IMR-90 (cell line): ENCODE results near the gene RAB30. TPM values are rescaled to one million over a fixed set of nuclear protein-coding genes. Genes with fewer than 3 reads are reported as not detected.

Experiments
- ATAC-seq: fragments of 200-7000 bp; cut with Tn5 transposase; 2 replicates; pipeline ENCODE4 v1.9.1; 2020; ENCODE audit warnings: low read depth, mild to moderate bottlenecking, moderate library complexity
- BruUV-seq: library from RNA; stranded (reverse); fragments of 400-500 nt; replicated peaks from 2 replicates; lab custom pipeline; 2021; lab: Mats Ljungman, UMichigan
- CTCF ChIA-PET: fragments of 300-600 bp; formaldehyde crosslinking; extraction: SDS; loops from one replicate; lab custom pipeline; 2021; ENCODE audit warnings: antibody characterized with exemption; lab: Yijun Ruan, JAX
- POLR2A ChIA-PET: fragments of 300-600 bp; sonication (Branson Sonifier 250); formaldehyde crosslinking; loops from one replicate; lab custom pipeline; 2022; ENCODE audit warnings: antibody characterized with exemption; ENCODE audit not compliant: unreplicated experiment; lab: Charles Lee
- DNase-seq: peaks from one replicate; pipeline ENCODE4 v3.0.0; 2013
- H2AFZ ChIP-seq: replicated peaks from 2 replicates; pipeline ENCODE3; 2013; ENCODE audit warnings: low read length, mild to moderate bottlenecking; ENCODE audit not compliant: poor library complexity
- H2AK5ac ChIP-seq: 2 replicates; pipeline ENCODE4 v1.6.1; 2013; ENCODE audit warnings: low read depth, low read length, inconsistent platforms
- H2AK9ac ChIP-seq: replicated peaks from 2 replicates; pipeline ENCODE3; 2013; ENCODE audit warnings: mild to moderate bottlenecking, low read depth, low read length, moderate library complexity; ENCODE audit not compliant: poor library complexity
- H2BK120ac ChIP-seq: 2 replicates; pipeline ENCODE4 v1.6.1; 2013; ENCODE audit warnings: low read depth, low read length, inconsistent platforms
- H2BK15ac ChIP-seq: 3 replicates; pipeline ENCODE4 v1.6.1; 2013; ENCODE audit warnings: low read depth, low read length, inconsistent platforms
- H2BK20ac ChIP-seq: 2 replicates; pipeline ENCODE4 v1.6.1; 2013; ENCODE audit warnings: low read depth, mild to moderate bottlenecking, inconsistent platforms, low read length, moderate library complexity
- H2BK5ac ChIP-seq: 2 replicates; pipeline ENCODE4 v1.6.1; 2013; ENCODE audit warnings: mild to moderate bottlenecking, low read depth, low read length, inconsistent platforms; ENCODE audit not compliant: poor library complexity, severe bottlenecking
- H3K14ac ChIP-seq: replicated peaks from 2 replicates; pipeline ENCODE4 v1.6.1; 2013; ENCODE audit warnings: low read depth, low read length, inconsistent platforms
- H3K18ac ChIP-seq: 2 replicates; pipeline ENCODE4 v1.6.1; 2013; ENCODE audit warnings: low read depth, low read length, control low read depth
- H3K23ac ChIP-seq: 2 replicates; pipeline ENCODE4 v1.6.1; 2013; ENCODE audit warnings: low read depth, low read length, inconsistent platforms
- H3K27ac ChIP-seq: 2 replicates; pipeline ENCODE4 v1.5.1; 2013; ENCODE audit warnings: mild to moderate bottlenecking, control low read depth, low read length; ENCODE audit not compliant: insufficient read depth
- H3K27me3 ChIP-seq: 2 replicates; pipeline ENCODE4 v1.6.1; 2013; ENCODE audit warnings: low read length; ENCODE audit not compliant: control insufficient read depth, insufficient read depth
- H3K36me3 ChIP-seq: 2 replicates; pipeline ENCODE4 v1.6.1; 2013; ENCODE audit warnings: low read length, mixed read lengths; ENCODE audit not compliant: control insufficient read depth, insufficient read depth
- H3K4ac ChIP-seq: 2 replicates; pipeline ENCODE4 v1.6.1; 2013; ENCODE audit warnings: low read depth, low read length, inconsistent platforms
- H3K4me1 ChIP-seq: 2 replicates; pipeline ENCODE4 v1.6.1; 2013; ENCODE audit warnings: low read length, mixed read lengths; ENCODE audit not compliant: control insufficient read depth, insufficient read depth
- H3K4me2 ChIP-seq: 2 replicates; pipeline ENCODE4 v1.6.1; 2013; ENCODE audit warnings: low read depth, mild to moderate bottlenecking, control low read depth, low read length, moderate library complexity
- H3K4me3 ChIP-seq: 2 replicates; pipeline ENCODE4 v1.5.1; 2013; ENCODE audit warnings: low read depth, mild to moderate bottlenecking, control low read depth, low read length, moderate library complexity; ENCODE audit not compliant: insufficient read depth
- H3K56ac ChIP-seq: 2 replicates; pipeline ENCODE4 v1.6.1; 2013; ENCODE audit warnings: low read length, inconsistent platforms; ENCODE audit not compliant: insufficient read depth; ENCODE audit errors: extremely low read depth
- H3K79me1 ChIP-seq, 2 experiments: 2 replicates each; pipeline ENCODE4 v1.6.1; 2013; ENCODE audit warnings: low read length in 2 of 2, inconsistent platforms in 1 of 2, low read depth in 1 of 2
- H3K9ac ChIP-seq: 2 replicates; pipeline ENCODE4 v1.6.1; 2013; ENCODE audit warnings: low read depth, low read length, control low read depth
- H3K9me1 ChIP-seq: 2 replicates; pipeline ENCODE4 v1.6.1; 2013; ENCODE audit warnings: low read length, inconsistent platforms; ENCODE audit not compliant: insufficient read depth
- H3K9me3 ChIP-seq: 2 replicates; pipeline ENCODE4 v1.6.1; 2013; ENCODE audit warnings: low read length; ENCODE audit not compliant: control insufficient read depth, insufficient read depth
- H4K20me1 ChIP-seq: 2 replicates; pipeline ENCODE4 v1.6.1; 2013; ENCODE audit warnings: low read length, inconsistent platforms; ENCODE audit not compliant: insufficient read depth
- H4K5ac ChIP-seq: 2 replicates; pipeline ENCODE4 v1.6.1; 2013; ENCODE audit warnings: mild to moderate bottlenecking, low read depth, low read length, control low read depth
- H4K8ac ChIP-seq, 2 experiments: 2 replicates each; pipeline ENCODE4 v1.6.1; 2013; ENCODE audit warnings: low read depth in 2 of 2, low read length in 2 of 2, control low read depth in 1 of 2, inconsistent platforms in 1 of 2
- H4K91ac ChIP-seq: 2 replicates; pipeline ENCODE4 v1.6.1; 2013; ENCODE audit warnings: low read depth, low read length, inconsistent platforms; ENCODE audit not compliant: insufficient read depth
- BHLHE40 ChIP-seq: fragments of 150-350 bp; IDR thresholded peaks from 2 replicates; pipeline ENCODE4 v1.6.1; 2016; ENCODE audit warnings: mild to moderate bottlenecking, low read depth, low read length
- CTCF ChIP-seq: conservative IDR thresholded peaks from 2 replicates; pipeline ENCODE4 v1.5.1; 2012; ENCODE audit warnings: mild to moderate bottlenecking, low read depth, low read length, improper control_type of control experiment
- MXI1 ChIP-seq: IDR thresholded peaks from 2 replicates; pipeline ENCODE4 v1.6.1; 2012; ENCODE audit warnings: low read depth, mild to moderate bottlenecking, low read length, moderate library complexity, borderline replicate concordance
- RAD21 ChIP-seq: IDR thresholded peaks from 2 replicates; pipeline ENCODE4 v1.6.1; 2012; ENCODE audit warnings: low read length, improper control_type of control experiment
- RFX5 ChIP-seq: IDR thresholded peaks from 2 replicates; pipeline ENCODE4 v1.8.0; 2012; ENCODE audit warnings: low read depth, mild to moderate bottlenecking, low read length, moderate library complexity
- WGBS, 2 experiments: methylation state at CpG; one replicate each; pipeline versions ENCODE4 v1.1.5 to v1.1.7; 2013; ENCODE audit warnings: missing lambda C conversion rate in 2 of 2; ENCODE audit not compliant: insufficient read length in 1 of 2; ENCODE audit errors: extremely low coverage in 2 of 2; 5-methylcytosine and 5-hydroxymethylcytosine counted together
- dilution Hi-C: fragments of 300-500 bp; cut with HindIII; formaldehyde crosslinking; loops from one replicate; pipeline ENCODE4 v1.14.3; 2018; ENCODE audit warnings: low sequenced_read_pairs; ENCODE audit not compliant: unreplicated experiment
- in situ Hi-C: fragments of 300-500 bp; cut with MboI; formaldehyde crosslinking; loops from 3 replicates; pipeline ENCODE4 v1.14.3; 2019; ENCODE audit warnings: low sequenced_read_pairs, inconsistent platforms, mixed read lengths
- intact Hi-C: fragments of 100-400 bp; cut with micrococcal nuclease; formaldehyde crosslinking; loops from 2 replicates; pipeline ENCODE4 v1.10.0; 2022
- polyA plus RNA-seq, 3 experiments: library from polyadenylated mRNA; depleted of rRNA; stranded (reverse); fragments of >200 nt; gene quantifications; 2 replicates each; pipeline ENCODE4 v1.2.3, GENCODE V29; 2012; ENCODE audit warnings: low replicate concordance in 1 of 3
- total RNA-seq: library from RNA; depleted of rRNA; stranded (reverse); fragments of >200 nt; gene quantifications from 2 replicates; pipeline ENCODE4 v1.2.3, GENCODE V29; 2012
- TF ChIP-seq, protein P1 (sequence below): fragments of 150-350 bp; IDR thresholded peaks from 2 replicates; pipeline ENCODE4 v1.6.1; 2016; ENCODE audit warnings: low read depth, mild to moderate bottlenecking, low read length, moderate library complexity, borderline replicate concordance

RAB30 gene
- total and polyA plus RNA-seq, 2 of the 4 experiments (the other 2 are of a cell fraction), result 7.2 to 25.6 TPM

DNA sequence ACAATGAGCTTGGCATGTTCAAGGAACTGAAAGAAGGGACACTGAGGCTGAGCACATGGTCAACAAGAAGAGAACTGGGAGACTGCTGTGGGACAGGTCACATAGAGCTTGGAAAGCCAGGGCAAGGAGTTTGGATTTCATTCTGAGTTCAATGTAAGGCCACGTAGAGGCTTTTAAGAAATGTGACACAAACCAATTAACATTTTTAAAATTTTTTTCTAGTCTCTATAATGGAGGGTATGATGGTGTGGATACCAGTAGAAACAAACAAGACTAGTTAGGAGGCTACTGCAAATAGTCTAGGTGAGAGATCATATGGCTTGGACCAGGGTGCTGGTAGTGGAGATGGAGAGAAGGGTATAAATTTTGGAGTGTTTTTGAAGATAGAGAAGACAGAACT, 56.7 kb downstream of the RAB30 start:
- no peak overlapping the region for H3K4me3 ChIP-seq
- H3K14ac ChIP-seq, result no peak overlapping the region
- no peak overlapping the region for H3K56ac ChIP-seq
- H3K9ac ChIP-seq, result no peak overlapping the region
- H4K20me1 ChIP-seq, result peaks cover 4% of the 10 kb centered on the region; the same call in 1 of the 2 replicates
- no peak overlapping the region for H4K91ac ChIP-seq
- no peaks in the 10 kb centered on the region for H3K27me3 ChIP-seq
- peak overlapping the region; percentile 77 for H2AK5ac ChIP-seq
- 0 out of 2 replicates have a peak overlapping the region, but pooled peaks have one; percentile 14 for H2BK120ac ChIP-seq
- H2BK20ac ChIP-seq, result no peak overlapping the region
- no peak overlapping the region for H2AFZ ChIP-seq
- no peaks in the 10 kb centered on the region for H3K9me3 ChIP-seq
- no TSS peak for BruUV-seq
- H2BK5ac ChIP-seq, result peak overlapping the region; percentile 11
- H3K36me3 ChIP-seq, result no peaks in the 10 kb centered on the region
- ATAC-seq (no peak), DNase-seq (no peak)
- no peak overlapping the region for H3K27ac ChIP-seq
- no peak overlapping the region for H2AK9ac ChIP-seq
- H3K4me1 ChIP-seq, result peaks cover 14% of the 10 kb centered on the region
- POLR2A ChIA-PET, result no interaction called here
- peak overlapping the region; percentile 83; the same call in 1 of the 2 replicates for H3K18ac ChIP-seq
- H3K23ac ChIP-seq, result peak overlapping the region; percentile 59; the same call in 1 of the 2 replicates
- CTCF ChIA-PET, result no interaction called here
- peaks cover 11 to 18% of the 10 kb centered on the region in 2 experiments for H3K79me1 ChIP-seq
- dilution Hi-C loops, result no loop called here
- H3K9me1 ChIP-seq, result peaks cover 13% of the 10 kb centered on the region
- no peak overlapping the region for H4K8ac ChIP-seq
- intact Hi-C loops, result loop anchor here (5.0 kb wide), 1 partner anchor 57 kb away; the partner anchor contains the start of gene RAB30
- no peak overlapping the region for H3K4ac ChIP-seq
- TF ChIP-seq BHLHE40 (no peak), MXI1 (no peak), CTCF (no peak), RFX5 (no peak), RAD21 (no peak)
- TF ChIP-seq, protein P1, sequence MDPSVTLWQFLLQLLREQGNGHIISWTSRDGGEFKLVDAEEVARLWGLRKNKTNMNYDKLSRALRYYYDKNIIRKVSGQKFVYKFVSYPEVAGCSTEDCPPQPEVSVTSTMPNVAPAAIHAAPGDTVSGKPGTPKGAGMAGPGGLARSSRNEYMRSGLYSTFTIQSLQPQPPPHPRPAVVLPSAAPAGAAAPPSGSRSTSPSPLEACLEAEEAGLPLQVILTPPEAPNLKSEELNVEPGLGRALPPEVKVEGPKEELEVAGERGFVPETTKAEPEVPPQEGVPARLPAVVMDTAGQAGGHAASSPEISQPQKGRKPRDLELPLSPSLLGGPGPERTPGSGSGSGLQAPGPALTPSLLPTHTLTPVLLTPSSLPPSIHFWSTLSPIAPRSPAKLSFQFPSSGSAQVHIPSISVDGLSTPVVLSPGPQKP, result no peak
- H3K4me2 ChIP-seq, result no peak overlapping the region
- WGBS, 2 experiments, result no CpG with 5 or more reads among the region's 1 CpG
- H2BK15ac ChIP-seq, result peak overlapping the region; percentile 57; the same call in 2 of the 3 replicates
- in situ Hi-C loops, result no loop called here
- H4K5ac ChIP-seq, result no peak overlapping the region
